Stimulated activated CD8-positive, alpha-beta memory T cell treated with anti-CD3 and anti-CD28 coated beads, Interleukin-4, amount 100 ng/mL, for 4 hours (primary cell): Measurements from ENCODE around the gene ZSWIM7.

ENCODE experiments used
- DNase-seq, 2 donors: peaks; one replicate each; pipeline ENCODE4 v3.0.0-alpha.2; 2020; ENCODE audit warnings: low read depth in 2 of 2, low spot score in 1 of 2

The ZSWIM7 gene

GRCh38 chr17:15934866-15935265 lies 64.6 kb downstream of the ZSWIM7 start:
- DNase-seq, result no peak

DNA sequence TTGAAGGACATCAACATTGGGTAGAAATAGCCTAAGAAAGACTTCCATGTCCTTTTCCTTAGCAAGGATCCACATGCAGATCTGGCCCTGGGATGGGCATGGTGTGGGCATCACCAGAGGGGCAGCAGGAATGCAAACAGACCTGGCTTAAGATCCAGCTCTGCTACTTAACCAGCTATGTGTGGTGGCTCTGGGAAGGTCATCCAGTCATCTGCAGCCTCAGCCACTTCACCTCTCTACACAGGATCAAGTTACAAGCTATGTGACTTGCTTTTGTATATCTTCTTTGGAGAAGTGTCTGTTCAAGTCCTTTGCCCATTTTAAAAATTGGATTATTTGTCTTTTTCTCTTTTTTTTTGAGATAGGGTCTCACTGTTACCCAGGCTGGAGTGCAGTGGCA lies 68.1 kb downstream of the ZSWIM7 start:
- DNase-seq, result no peak

- no peak for DNase-seq
Observed at GRCh38 chr17:15930426-15930825, 69.1 kb downstream of the ZSWIM7 start.

- no peak for DNase-seq
Observed at GRCh38 chr17:15929941-15930340, 69.6 kb downstream of the ZSWIM7 start.

DNA sequence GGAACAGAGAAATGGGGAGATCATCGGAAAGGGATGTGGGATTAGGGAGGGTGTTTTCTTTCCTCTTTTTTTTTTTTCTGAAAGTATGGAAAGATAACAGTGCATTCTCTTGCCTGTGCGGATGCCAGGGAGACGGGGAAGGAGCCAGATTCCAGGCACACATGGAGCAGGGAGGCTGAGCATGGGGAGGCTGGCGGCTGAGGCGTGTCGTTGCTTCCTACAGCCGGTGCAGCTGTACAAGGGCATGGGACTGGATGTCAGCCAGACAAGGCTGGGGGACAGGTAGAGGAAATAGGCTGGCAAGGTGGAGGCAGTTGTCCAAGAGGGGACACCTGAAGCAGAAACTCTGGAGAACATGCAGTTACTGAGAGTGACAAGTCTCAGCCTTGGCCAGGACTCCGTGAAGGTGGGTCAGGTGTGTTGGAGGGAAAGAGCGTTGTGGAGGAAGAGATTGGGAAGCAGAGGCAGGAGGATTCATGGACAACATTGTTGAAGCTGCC lies 71.2 kb downstream of the ZSWIM7 start:
- DNase-seq, result no peak
